Tongue (tissue), 2 donors: Measurements from ENCODE around the gene PTX4. TPM values are rescaled to one million over a fixed set of nuclear protein-coding genes. Genes with fewer than 3 reads are reported as not detected.

ENCODE experiments used
- DNase-seq: peaks from one replicate; pipeline ENCODE4 v3.0.0-alpha.2; 2015
- total RNA-seq: library from RNA; depleted of rRNA; stranded (reverse); fragments of >200 nt; gene quantifications from one replicate; pipeline ENCODE4 v1.2.3, GENCODE V29; 2014

PTX4 gene
- total RNA-seq, 1 donor from 2014 or later, result 1.5 TPM

DNA sequence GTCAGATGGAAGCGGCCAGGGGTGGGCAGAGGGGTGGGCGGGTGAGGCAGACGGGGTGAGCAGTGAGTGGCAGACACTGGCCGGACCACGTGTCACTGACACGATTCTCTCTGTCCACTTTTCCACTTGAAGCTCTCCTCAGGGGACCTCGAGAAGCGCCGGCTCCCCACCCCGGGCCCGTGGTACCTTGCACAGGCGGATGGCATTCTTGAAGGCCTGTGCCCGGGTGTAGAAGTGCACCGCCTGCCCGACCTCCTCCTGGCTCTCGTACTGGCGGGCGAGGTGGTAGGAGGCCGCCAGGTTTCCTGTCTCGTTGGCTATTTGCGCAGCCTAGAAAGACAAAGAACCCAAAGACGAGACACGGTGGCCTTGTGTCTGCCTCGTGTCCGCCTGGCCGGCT, 35.6 kb upstream of the PTX4 start:
- no peak for DNase-seq

DNA sequence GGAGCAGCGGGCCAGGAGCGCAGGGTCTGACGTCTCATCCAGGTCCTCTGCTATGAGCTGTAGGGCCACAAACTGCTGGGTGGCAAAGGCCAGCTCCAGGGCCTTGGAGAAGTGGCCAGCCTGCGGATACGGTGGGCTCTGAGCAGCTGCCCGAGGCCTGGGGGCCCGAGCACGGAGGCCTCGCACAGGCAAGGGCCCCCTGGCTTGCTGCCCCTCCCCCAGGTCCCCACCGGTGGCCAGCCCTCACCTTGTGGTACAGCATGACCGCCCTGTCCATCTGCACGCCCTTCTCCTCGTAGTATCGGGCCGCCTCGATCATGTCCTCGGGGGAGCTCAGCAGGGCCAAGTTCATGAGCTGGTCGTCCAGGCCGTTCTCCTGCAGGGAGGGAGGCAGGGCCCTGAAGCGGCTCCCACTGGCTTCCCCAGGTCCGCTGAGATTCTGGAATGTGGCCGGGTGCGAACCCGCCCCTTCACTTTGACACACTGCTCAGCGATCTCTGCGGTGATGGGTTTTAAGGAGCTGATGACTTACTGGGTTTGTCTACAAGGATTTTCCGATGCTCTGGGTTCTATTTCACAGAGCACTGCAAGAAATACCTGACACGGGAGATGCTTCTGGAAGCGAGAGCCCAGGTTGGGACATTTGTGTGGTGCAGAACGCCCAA, 35.0 kb upstream of the PTX4 start:
- DNase-seq, result no peak

GRCh38 chr16:1520461-1520860, 31.7 kb upstream of the PTX4 start:
- DNase-seq, result no peak

GRCh38 chr16:1519831-1520230, 31.1 kb upstream of the PTX4 start:
- DNase-seq, result no peak

- no peak for DNase-seq
Observed at GRCh38 chr16:1518626-1519135, 29.9 kb upstream of the PTX4 start.

DNA sequence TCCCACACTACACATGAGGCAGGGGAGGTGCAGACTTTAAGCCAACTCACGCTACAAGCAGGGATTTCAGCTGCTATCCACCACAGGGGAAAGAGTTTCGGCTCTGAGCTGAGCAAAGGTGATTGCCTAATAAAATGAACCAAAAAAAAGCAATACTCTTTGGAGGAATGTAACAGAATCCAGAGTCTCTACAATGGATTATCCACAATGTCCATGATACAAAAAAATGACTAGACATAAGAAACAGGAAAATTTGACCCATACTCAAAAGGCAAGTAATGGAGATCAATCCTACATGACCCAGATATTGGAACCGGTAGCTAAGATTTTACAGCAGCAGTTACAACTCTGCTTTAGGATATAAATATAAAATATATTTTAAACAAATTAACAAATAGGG, 25.8 kb upstream of the PTX4 start:
- no peak for DNase-seq

GRCh38 chr16:1512774-1513173, 24.0 kb upstream of the PTX4 start:
- no peak for DNase-seq

DNA sequence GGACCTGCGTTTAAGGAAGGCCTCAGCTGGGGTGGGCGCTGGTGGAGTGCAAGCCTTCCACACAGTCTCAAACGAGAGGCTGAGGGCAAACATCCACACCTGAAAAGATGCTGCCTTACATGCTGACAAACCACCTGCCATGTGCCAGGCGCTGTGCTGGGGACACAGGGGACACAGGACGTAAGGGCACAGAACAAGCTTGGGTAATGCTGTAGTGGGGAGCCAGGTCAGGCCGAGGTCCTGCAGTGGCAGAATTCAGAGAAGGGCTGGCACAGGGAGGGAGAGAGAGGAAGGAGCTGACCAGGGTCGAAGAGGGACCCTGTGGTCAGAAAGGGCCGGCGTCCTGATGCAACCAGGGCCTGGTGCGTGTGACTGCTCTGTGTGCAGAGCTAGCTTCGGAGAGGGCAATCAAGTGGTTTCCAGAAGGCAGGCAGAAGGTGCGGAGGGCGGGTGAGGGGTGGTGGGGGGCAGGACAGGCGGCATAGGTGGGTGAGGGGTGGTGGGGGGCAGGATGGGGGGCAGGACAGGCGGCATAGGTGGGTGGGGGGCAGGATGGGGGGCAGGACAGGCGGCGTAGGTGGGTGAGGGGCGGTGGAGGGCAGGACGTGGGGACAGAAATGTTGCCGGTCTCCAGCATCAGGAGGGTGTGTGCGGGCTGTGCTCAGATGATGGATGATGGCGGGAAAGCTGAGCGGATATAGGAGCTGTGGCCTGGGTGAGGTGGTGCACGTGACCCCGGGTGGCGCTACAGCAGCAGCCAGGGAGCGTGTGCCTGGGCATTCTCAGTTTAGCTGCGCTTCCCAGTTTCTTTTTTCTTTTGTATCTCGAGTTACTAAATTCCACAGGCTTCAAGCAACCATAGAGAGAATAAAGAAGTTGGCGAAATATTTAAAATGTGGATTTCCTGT, 23.2 kb upstream of the PTX4 start:
- no peak for DNase-seq

DNA sequence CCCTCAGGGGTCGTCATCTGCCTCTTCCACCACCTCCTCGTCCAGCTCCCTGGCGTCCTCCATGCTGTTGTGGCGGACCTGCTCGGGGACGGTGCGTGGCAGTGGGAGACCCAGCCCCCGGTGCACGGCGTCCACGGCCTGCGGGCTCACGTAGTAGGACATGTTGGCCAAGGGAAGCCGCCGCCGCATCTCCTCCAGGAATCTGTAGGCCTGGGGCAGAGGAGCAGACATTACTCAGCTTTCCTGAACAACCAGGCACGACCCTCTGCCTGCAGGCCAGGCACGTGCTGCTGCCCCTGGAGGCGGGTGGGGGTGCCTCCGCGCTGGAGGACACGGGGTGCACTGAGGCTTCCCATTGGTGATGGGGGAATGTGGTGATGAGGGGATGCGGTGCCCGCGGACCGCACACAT, 22.2 kb upstream of the PTX4 start:
- DNase-seq, result no peak

- no peak for DNase-seq
Observed at GRCh38 chr16:1510272-1510671, 21.5 kb upstream of the PTX4 start.

- DNase-seq, result peak; percentile 55
Observed at GRCh38 chr16:1509307-1510221, 20.8 kb upstream of the PTX4 start.

GRCh38 chr16:1508494-1509187, 19.9 kb upstream of the PTX4 start:
- DNase-seq, result no peak

DNA sequence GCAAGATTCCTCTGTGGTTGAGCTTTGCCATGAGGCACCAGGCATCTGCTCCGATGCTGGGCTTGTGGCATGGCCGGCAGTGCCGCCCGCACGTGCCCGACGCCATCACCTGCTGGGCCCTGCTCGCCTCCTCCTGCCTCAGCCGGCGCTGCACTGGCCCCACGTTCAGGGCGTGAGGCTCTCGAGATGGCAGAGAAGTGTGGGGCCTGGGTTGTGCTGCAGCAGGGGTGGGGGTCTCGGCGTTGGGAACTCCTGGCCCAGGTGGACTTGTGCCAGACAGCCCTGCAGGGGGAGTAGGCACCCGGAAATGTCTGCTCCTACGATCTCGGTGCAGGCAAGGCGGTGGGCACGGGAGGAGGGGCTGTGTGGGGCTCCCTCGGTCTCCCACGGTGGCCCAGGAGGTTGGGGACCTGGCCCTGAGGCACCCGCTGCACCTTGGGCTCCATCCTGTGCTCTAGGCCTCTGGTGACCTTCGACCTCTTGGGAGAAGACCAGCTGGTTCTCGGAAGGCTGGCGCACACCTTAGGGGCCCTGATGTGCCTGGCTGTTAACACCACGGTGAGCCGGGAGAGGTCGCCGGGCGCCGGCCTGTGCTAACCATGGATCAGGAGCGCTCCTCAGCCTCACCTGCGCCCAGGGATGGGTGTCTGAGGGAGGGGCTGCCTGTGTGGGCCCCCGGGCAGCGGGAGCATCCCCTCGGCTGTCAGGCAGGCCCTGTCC, 17.9 kb upstream of the PTX4 start:
- DNase-seq, result no peak

GRCh38 chr16:1505912-1506311, 17.2 kb upstream of the PTX4 start:
- no peak for DNase-seq

GRCh38 chr16:1505073-1505844, 16.5 kb upstream of the PTX4 start:
- no peak for DNase-seq

DNA sequence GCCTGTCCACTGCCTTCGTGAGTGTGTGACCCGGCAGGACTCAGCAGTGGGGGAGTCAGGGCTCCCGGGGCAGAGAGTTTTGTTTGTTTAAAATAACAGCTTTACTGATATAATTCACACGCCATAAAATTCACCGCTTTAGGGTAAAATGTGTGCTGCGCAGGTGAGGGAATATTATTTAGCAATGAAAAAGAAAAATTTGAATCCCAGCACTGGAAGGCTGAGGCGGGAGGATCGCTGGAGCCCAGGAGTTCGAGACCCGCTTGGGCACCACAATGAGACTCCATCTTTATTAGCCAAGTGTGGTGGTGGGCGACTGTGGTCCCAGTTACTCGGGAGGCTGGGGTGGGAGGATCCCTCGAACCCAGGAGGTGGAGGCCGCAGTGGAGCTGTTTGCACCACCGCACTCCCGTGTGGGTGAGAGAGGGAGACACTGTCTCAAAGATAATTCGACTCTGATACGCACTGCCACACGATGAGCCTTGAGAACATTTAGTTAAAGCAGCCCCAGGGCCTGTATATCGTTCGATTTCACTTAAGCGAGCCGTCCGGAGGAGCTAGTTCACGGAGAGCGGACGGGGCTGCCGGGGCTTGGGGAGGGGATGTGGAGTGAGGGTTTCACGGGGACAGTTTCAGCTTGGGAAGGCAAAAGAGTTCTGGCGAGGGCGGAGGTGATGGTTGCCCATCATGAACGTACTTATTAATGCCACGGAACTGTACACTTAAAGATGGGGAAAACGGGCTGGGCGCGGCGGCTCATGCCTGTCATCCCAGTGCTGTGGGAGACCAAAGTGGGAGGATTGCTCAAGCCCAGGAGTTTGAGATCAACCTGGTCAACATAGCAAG, 14.6 kb upstream of the PTX4 start:
- no peak for DNase-seq

- DNase-seq, result no peak
Observed at GRCh38 chr16:1502092-1503004, 13.6 kb upstream of the PTX4 start.

DNA sequence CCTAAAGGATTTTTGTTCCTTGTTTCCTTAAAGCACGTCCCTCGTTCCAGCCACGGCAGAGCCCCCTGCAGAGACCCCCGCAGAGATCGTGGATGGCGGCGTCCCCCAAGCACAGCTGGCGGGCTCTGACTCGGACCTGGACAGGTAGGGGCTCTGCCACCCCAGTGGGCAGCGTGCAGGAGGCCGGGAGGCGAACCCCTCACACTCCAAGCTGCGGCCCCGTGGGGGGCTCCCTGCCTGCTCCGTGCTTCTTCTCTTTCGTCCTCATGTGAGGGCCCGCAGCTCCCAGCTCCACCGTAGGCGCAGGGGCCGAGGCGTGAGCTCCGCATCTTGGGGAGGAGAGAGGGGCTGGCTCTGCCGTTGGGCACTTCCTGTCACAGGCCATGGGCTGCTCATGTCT, 12.9 kb upstream of the PTX4 start:
- no peak for DNase-seq
